HG03025 (cell line): ENCODE measurements around the gene PPP4R3A.
A peak's percentile ranks its signal among the peaks of the same experiment; 100 is the strongest.
"Not testable (repeated sequence)": the region's sequence is repeated elsewhere in the genome, so short reads cannot be mapped to it uniquely, and the experiment has no call there.

Source experiments
- ATAC-seq: cut with Tn5 transposase; IDR thresholded peaks from one replicate; pipeline ENCODE4 v1.9.1; 2021; ENCODE audit warnings: mild to moderate bottlenecking, moderate library complexity; ENCODE audit not compliant: unreplicated experiment, low FRiP score

Gene PPP4R3A

DNA sequence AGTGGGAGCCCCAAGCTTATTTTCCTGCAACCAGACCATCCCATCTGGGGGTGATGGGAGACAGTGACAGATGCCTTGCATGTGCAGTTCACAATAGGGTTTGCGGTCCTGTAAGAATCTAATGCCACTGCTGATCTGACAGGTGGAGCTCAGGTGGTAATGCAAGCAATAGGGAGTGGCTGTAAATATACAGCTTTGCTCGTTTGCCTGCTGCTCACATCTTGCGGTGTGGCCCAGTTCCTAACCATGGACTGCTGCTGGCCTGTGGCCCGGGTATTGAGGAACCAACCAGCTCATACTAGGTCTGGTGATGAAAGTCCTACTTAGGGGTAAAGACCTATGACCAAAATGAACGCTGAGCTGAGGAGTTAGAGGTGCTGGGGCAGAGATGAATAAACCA is 56.4 kb downstream of the PPP4R3A start:
- no peak for ATAC-seq

DNA sequence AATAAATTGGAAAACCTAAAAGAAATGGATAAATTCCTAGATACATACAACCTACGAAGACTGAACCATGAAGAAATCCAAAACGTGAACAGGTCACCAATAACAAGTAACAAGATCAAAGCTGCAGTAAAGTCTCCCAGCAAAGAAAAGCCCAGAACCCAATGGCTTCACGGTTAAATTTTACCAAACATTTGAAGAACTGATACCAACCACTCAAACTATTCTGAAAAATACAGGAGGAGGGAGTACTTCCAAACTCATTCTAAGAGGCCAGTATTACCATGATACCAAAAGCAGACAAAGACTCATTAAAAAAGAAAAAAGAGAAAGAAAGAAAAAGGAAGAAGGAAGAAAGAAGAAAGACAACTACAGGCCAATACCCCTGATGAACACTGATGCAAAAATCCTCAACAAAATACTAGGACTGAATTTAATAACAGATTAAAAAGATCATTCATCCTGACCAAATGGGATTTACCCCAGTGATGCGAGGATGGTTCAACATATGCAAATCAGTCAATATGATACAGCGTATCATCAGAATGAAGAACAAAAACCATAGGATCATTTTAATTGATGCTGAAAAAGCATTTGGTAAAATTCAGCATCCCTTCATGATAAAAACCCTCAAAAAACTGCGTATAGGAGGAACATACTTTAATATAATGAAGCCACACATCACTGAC is 65.6 kb downstream of the PPP4R3A start:
- no peak for ATAC-seq

DNA sequence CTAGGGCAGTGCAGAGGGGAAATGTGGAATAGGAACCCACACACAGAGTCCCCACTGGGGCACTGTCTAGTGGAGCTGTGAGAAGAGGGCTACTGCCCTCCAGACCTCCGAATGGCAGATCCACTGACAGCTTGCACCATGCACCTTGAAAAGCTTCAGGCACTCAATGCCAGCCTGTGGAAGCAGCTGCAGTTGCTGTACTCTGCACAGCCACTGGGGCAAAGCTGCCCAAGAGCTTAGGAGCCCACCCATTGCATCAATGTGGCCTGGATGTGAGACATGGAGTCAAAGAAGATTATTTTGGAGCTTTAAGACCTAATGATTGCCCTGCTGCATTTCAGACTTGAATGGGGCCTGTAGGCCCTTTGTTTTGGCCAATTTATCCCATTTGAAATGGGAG is 70.8 kb downstream of the PPP4R3A start:
- ATAC-seq, result no peak

DNA sequence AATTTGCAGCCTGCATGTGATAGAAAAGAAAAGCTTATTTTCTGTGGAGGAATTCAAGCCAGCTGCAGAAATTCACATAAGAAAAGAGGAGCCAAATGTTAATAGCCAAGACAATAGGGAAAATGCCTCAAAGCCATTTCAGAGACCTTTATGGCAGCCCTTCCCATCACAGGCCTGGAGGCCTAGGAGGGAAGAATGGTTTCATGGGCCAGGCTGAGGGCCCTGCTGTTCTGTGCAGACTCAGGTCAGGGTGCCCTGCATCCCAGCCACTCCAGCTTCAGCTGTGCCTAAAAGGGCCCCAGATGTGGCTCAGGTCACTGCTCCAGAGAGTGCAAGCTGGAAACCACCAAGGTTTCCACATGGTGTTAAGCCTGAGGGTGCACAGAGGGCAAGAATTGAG is 71.3 kb downstream of the PPP4R3A start:
- no peak for ATAC-seq

DNA sequence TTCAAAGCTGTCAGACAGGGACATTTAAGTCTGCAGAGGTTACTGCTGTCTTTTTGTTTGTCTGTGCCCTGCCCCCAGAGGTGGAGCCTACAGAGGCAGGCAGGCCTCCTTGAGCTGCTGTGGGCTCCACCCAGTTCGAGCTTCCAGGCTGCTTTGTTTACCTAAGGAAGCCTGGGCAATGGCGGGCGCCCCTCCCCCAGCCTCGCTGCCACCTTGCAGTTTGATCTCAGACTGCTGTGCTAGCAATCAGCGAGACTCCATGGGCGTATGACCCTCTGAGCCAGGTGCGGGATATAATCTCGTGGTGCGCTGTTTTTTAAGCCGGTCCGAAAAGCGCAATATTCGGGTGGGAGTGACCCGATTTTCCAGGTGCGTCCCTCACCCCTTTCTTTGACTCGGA is 73.8 kb downstream of the PPP4R3A start:
- not testable (repeated sequence) for ATAC-seq

DNA sequence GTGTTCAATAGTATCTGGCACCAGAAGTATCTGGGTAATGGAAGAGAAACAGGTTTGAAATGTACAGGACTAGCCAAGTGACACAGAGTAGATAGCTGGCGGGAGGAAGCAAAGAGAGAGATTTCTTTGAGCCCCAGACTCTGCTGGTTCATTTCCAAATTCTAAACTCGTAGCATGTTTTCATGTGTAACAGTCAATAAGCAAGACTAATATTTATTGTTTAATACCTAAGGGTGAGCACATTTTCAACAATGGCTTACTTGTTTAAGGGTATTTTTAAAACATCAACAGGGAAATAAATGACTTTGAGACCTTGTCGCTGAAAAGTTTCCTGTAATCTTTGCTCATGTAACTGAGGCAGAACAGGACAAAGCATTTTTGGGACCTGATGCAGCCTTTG is 80.7 kb downstream of the PPP4R3A start:
- no peak for ATAC-seq

DNA sequence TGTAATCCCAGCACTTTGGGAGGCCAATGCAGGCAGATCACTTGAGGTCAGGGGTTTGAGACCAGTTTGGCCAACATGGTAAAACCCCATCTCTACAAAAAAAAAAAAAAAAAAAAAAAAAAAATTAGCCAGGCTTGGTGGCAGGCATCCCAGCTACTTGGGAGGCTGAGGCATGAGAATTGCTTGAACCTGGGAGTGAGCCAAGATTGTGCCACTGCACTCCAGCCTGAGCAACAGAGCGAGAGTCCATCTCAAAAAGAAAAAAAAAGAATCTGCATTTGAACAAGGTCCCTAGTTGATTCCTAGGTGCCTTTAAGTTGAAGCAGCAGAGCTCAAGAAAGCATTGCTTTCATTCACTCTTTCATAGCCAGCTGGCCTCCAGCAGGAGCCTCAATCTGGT is 81.2 kb downstream of the PPP4R3A start:
- not testable (repeated sequence) for ATAC-seq

DNA sequence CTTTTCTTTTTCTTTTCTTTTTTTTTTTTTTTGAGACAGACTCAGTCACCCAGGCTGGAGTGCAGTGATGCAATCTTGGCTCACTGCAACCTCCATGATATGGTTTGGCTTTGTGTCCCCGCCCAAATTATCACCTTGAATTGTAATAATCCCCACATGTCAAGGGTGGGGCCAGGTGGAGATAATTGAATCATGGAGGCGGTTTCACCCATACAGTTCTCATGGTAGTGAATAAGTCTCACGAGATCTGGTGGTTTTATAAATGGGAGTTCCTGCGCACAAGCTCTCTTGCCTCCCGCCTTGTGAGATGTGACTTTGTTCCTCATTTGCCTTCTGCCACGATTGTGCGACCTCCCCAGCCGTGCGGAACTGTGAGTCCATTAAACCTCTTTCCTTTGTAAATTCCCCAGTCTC is 84.6 kb downstream of the PPP4R3A start:
- not testable (repeated sequence) for ATAC-seq

DNA sequence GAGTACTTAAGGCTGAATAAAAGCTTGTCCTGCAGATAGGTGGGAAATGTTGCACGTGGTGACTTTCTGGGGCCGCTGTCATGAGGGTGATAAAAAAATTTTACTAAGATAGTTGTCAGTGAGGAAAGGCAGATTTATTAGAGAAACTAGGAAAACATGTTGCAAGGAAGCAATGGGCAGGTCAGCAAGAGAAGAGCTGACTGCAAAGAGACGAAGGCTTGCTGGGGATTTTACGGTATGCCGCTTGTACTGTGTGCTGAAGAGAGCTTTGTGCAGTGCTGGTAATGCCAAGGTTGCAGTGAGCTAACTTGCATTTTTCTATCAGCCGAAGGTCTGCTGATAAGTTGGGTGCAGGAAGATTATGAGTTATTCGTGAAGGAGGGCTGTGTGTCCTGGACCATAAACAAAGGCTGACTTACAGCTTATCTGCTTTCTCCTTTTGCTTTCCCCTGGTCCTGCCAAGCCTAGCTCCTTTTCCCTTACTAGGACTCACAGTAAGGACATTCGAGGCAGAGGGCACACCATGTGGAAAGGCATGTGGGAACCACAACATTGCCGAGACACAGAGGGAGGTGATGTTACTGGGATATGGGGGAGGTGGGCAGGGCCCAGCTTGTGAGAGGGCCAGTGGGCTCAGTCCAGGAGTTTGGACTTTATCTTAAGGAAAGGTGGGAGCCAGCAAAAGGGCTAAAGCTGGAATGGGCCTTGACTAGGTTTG is 85.1 kb downstream of the PPP4R3A start:
- no peak for ATAC-seq

DNA sequence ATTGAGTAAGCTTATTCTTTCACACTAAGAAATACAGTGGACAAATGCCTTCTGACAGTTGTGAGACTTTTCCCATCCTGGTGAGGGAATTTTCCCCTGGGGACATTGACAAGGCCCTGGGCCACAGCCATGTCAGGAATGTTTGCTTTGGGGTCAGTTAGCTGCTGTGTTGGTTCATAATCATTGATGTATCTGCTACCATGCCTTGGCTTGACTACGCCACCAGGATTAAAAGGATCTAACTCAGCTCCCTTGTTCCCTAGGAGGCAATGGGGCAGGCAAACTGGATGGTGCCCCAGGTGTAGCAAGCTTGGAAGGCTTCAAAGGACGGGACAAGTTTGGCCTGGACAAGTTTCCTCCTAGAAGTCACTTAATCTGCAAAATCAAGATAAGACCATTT is 89.4 kb downstream of the PPP4R3A start:
- no peak for ATAC-seq

DNA sequence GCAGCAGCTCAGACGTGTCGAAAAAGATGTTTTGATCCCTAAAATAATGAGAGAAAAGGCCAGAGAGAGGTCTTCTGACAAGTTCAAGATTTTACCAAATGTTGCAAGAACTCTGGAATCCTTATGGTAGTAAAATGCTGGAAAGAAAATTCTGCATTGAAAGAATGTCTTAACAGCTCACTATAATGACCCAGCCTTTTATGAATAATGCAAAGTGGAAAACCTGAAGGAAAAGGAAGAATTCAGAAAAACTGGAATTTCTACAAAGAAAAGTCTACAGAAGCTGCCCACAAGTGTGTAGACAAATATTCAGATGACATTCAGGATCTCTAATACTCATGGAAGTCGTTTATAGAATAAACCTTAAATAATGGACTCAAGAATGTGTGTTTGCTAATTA is 90.7 kb downstream of the PPP4R3A start:
- ATAC-seq, result no peak

DNA sequence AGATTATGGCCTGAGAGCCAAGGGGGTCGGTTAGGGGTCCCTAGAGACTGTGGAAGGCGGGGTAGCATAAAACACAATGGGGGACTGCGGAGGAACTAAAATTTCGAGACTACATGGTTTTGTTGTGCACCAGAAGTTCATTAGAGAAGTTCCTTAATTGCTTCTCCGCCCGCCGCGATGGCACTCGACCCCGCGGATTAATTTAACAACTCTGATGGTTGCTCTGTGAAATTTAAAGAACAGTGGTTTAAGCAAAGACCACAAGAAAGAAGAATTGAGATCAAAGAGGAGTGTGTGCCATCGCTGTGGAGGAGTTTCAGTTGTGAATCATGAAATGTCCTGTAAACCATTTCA is 91.1 kb downstream of the PPP4R3A start:
- no peak for ATAC-seq

DNA sequence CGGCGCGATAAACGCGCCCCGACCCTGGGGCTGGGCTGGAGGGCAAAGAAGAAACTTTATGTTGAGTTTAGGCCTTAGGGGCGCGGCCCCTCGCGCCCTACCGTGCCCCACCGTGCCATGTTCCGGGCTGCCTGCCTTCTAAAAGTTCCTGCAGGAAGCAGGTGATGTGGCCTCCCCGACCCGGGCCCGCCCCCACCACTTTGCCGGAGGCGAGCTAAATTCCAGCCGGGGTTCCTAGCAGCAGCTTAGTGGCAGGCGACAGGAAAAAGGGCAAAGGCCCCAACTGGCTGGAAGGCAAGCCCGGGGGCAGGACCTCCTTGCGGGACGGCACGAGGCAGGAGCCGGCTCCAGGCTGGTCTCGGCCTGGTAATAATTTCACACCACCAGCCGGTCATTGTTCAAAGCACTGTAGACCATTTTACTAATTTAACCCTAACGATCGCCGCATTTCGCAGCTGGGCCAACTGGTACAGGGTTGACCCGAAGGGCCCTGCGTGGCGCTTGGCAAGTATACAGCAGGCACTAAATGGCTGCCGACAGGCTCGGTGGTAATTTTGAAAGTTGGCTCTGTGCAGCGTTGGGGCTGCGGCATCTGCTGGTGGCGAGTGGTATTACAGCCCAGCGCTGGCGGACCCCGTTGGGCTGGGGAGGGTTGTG is 91.6 kb downstream of the PPP4R3A start:
- ATAC-seq, result no peak

DNA sequence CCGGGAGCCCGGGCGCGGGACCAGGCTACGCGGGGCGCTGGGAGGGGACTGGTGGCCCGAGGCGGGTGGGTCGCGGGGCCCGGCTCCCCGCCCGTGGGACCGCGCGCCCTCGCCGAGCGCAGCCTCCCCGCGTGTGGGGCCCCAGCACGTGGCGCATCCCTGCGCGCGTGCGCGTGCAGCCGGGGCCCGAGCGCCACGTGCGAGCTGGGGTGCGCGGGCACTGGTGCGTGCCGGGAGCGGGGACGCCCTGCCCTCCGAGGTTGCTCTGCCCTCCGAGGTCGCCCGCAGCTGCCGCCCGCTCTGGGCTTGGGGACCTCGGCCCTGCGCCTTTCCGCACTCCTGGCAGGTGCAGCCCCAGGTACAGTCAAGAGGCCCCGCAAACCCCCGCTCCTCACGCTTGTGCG is 92.1 kb downstream of the PPP4R3A start:
- peak; percentile 41 for ATAC-seq

DNA sequence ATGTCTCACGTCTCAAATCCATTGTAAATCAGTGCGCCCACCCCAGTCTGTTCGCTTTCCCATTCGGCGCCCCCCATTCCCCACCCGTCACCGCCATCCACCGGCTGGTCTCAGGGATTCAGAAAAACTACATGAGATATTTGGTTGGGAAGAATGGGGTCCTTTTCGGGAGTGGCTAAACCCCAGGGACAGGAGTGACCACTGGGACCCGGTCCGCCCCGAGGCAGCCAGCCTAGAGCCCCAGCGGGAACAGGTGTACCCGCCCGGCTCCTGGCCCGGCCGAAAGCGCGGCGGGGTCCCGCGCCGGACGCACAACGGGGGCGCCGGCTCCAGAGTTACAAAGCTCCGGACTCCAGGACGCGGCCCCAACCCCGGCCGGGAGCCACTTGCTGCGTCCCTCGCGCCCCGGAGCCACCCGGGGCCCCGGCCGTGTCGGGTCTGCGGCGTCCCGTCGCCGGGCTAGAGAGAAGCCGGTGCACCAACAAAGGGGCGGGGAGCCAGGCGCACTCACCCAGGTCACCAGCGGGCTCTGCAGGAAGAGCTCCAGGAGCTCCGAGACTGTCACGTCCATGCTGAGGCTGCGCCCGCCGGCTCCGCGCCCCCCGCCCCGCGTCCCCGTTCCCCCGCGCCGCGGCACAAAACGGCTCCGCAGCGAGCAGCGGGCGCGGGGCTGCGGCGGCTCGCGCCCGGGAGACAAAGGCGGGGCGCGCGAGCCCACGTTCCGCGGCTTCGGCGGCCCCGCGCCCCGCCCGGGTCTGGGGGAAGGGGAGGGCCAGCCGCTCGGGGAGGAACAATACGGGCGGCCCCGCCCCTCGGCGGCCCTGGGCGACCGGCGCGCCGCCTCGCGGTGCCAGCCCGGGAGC is 92.8 kb downstream of the PPP4R3A start, which contains the start of gene CCDC88C:
Gene CCDC88C (minus strand): TSS at position 701 of the 863 bp plus-strand sequence. CDS start 130 bp downstream, at position 571.
- peak; percentile 49 for ATAC-seq

DNA sequence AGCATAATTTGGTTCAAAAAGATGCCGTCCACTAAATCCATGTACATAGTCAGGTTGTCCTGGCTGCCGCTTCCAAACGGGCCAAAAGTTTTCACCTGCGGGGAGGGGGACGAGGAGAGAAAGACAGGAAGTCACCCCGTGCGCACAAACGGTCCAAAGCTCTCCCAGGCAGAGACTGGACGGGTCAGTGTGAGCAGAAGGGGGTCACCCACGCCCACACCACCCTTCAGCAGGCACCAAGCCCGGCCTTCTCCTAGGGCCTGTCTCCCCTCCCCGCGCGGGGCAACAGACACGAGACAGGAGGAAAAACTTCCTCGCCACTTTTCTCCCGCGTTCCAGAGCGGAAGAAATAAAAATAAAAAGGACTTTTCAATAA is 93.4 kb downstream of the PPP4R3A start:
- ATAC-seq, result no peak

DNA sequence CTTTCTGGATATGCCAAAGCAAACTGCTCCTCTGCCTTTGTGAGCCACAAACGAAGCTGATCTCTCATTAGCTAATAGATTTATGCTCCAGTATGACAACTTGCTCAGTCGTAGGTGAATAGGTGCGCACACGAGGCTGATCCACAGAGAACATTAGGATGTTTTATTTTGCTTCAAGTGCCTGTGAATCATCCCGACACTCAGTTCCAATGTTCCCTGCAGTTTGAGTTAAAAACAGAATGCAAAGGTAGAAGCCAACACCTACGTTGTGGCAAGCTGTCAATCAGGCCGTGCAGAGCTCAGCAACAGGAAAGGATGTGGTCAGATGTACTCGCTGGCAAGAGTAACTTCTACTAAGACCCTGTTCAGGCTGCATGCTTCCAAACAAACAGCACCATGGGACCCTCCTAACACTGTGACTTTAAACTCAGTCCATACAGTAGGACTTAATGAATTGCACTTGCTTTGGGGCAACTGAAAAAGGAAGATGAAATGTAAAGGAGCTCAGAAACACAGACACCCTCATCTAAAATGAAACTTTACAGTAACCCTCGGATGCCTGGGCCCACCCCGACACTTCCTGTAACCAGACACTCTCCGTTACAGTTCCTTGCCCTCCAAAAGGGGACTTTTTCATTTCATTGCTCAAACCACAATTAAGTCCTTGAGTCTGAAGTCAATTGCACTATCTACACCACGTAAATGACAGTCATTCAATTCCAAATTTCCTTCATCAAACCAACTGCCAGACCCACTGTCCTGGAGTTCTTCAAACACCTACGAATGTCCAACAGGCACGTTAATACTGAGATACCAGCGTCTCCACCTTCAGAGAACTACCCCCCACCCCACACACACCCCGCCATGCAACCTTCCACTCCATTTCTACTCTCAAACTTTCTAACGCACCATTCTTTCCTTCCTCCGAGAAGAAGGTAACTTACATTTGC is 94.0 kb downstream of the PPP4R3A start:
- ATAC-seq, result peak; percentile 40

DNA sequence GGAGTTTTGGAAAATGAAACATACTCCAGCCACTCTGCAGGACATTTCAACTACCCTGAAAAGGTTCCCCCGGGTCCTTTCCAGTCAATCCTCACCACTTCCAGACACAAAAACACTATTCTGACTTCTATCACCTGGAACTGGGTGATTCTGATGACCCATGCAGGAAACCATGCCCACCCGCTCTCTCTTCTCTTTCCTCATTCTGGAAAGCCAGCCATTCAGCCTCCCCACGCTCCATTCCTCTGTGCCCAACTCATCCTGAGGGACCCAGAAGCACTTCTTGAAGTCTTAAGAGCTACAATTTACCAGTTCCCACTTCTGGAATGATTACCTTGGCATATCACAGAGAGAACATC is 95.7 kb downstream of the PPP4R3A start:
- ATAC-seq, result no peak

DNA sequence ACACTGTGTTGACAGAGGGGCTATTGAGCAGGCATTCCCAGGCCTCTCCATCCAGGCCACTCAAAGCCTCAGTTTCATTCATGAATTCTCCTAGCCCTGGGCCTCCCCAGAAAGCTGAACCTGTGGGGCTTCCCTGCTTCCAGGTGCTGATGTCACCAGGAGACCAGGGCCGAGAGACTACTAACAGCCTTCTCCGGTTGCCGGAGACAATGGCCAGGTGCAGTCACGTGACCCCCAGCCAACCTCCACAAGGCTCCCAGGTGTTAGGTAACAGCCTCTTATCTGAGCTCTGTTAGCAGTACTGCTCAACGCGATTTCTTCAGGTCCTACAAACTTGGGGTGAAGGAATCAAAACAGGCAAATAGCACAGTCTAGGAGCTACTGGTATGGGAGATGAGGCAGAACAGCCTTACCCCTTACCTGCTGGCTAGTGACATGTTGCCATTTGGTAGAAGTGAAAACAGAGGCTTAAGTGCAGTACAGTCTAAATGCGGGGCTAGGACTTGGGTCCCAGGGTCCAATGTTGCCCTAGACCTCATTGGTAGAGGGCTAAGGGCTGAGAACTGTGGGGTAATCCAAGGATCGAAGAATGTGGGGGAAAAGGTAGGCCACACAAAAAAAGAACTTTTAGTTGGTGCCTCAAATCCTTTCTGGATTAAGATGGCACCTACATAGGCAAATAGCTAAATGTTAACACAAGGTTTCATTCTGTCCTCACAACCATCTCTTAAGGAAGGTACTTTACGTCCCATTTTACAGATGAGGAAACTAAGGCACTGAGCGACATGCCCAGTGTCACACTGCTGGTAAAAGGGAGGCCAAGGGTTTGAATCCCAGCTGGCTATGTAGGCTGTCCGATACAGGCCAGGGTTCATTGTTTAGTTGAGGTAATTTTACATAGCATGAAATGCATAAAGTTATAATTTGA is 96.3 kb downstream of the PPP4R3A start:
- ATAC-seq, result no peak
